Liver (tissue), 9 donors: ENCODE results near the gene NLGN1. TPM values are rescaled to one million over a fixed set of nuclear protein-coding genes. Genes with fewer than 3 reads are reported as not detected.

Source experiments
- DNase-seq: peaks from one replicate; pipeline ENCODE4 v3.0.0-alpha.2; 2017; ENCODE audit warnings: low spot score
- H3K27ac ChIP-seq, 2 donors: one replicate each; pipeline ENCODE4 v1.7.0; 2013; ENCODE audit warnings: inconsistent platforms in 2 of 2, low read length in 2 of 2, control low read depth in 1 of 2, low read depth in 1 of 2, mild to moderate bottlenecking in 1 of 2
- H3K27me3 ChIP-seq, 4 donors: one replicate each; pipeline versions ENCODE4 v1.6.1 to v1.7.0; 2013; ENCODE audit warnings: low read length in 3 of 4, inconsistent platforms in 1 of 4, mild to moderate bottlenecking in 1 of 4, moderate library complexity in 1 of 4; ENCODE audit not compliant: control insufficient read depth in 4 of 4, insufficient read depth in 4 of 4
- H3K36me3 ChIP-seq, 4 donors: one replicate each; pipeline versions ENCODE4 v1.6.1 to v1.7.0; 2013; ENCODE audit warnings: low read length in 3 of 4, mild to moderate bottlenecking in 3 of 4, low read depth in 1 of 4, moderate library complexity in 1 of 4; ENCODE audit not compliant: control insufficient read depth in 4 of 4, insufficient read depth in 3 of 4
- H3K4me1 ChIP-seq, 4 donors: one replicate each; pipeline versions ENCODE4 v1.6.1 to v1.7.0; 2013; ENCODE audit warnings: low read length in 3 of 4, mild to moderate bottlenecking in 3 of 4, moderate library complexity in 1 of 4; ENCODE audit not compliant: control insufficient read depth in 4 of 4, insufficient read depth in 4 of 4
- H3K4me3 ChIP-seq, 3 donors: one replicate each; pipeline versions ENCODE4 v1.6.1 to v1.7.0; 2013; ENCODE audit warnings: low read length in 3 of 3, control low read depth in 1 of 3, low read depth in 1 of 3, mild to moderate bottlenecking in 1 of 3
- H3K9ac ChIP-seq, 2 donors: one replicate each; pipeline ENCODE4 v1.7.0; 2013; ENCODE audit warnings: low read length in 2 of 2, mild to moderate bottlenecking in 2 of 2, moderate library complexity in 2 of 2, control low read depth in 1 of 2, low read depth in 1 of 2
- H3K9me3 ChIP-seq, 4 donors: one replicate each; pipeline versions ENCODE4 v1.6.1 to v1.7.0; 2013; ENCODE audit warnings: low read length in 3 of 4; ENCODE audit not compliant: control insufficient read depth in 4 of 4
- FOXA1 ChIP-seq: IDR thresholded peaks from 2 replicates; pipeline ENCODE4 v1.6.1; 2016; ENCODE audit warnings: antibody characterized with exemption
- FOXA2 ChIP-seq: IDR thresholded peaks from 2 replicates; pipeline ENCODE4 v1.6.1; 2016; ENCODE audit warnings: antibody characterized with exemption
- GABPA ChIP-seq, 2 donors: IDR thresholded peaks in 1 of 2; conservative IDR thresholded peaks in 1 of 2; 2 replicates each; pipeline ENCODE4 v1.6.1; 2016; ENCODE audit warnings: antibody characterized with exemption in 2 of 2, mild to moderate bottlenecking in 1 of 2, moderate library complexity in 1 of 2
- HNF4A ChIP-seq, 2 donors: conservative IDR thresholded peaks; 2 replicates each; pipeline ENCODE4 v1.6.1; 2016; ENCODE audit warnings: antibody characterized with exemption in 2 of 2, mild to moderate bottlenecking in 2 of 2
- HNF4G ChIP-seq: IDR thresholded peaks from 2 replicates; pipeline ENCODE4 v1.6.1; 2016; ENCODE audit warnings: antibody characterized with exemption
- JUND ChIP-seq, 2 donors: IDR thresholded peaks; 2 replicates each; pipeline ENCODE4 v1.6.1; 2016; ENCODE audit warnings: antibody characterized with exemption in 2 of 2
- NR2F2 ChIP-seq: IDR thresholded peaks from 2 replicates; pipeline ENCODE4 v1.6.1; 2016; ENCODE audit warnings: antibody characterized with exemption
- RAD21 ChIP-seq, 2 donors: IDR thresholded peaks; 2 replicates each; pipeline ENCODE4 v1.6.1; 2016; ENCODE audit warnings: antibody characterized with exemption in 2 of 2, mild to moderate bottlenecking in 2 of 2
- REST ChIP-seq: IDR thresholded peaks from 2 replicates; pipeline ENCODE4 v1.6.1; 2016; ENCODE audit warnings: antibody characterized with exemption, mild to moderate bottlenecking
- RXRA ChIP-seq, 2 donors: IDR thresholded peaks; 2 replicates each; pipeline ENCODE4 v1.6.1; 2017 to 2018; ENCODE audit warnings: antibody characterized with exemption in 2 of 2, mild to moderate bottlenecking in 1 of 2
- SP1 ChIP-seq: IDR thresholded peaks from 2 replicates; pipeline ENCODE4 v1.6.1; 2018; ENCODE audit warnings: antibody characterized with exemption, mild to moderate bottlenecking
- TAF1 ChIP-seq: conservative IDR thresholded peaks from 2 replicates; pipeline ENCODE4 v1.6.1; 2016; ENCODE audit warnings: antibody characterized with exemption, mild to moderate bottlenecking
- YY1 ChIP-seq: IDR thresholded peaks from 2 replicates; pipeline ENCODE4 v1.6.1; 2016; ENCODE audit warnings: antibody characterized with exemption, mild to moderate bottlenecking
- ZBTB33 ChIP-seq: IDR thresholded peaks from 2 replicates; pipeline ENCODE4 v1.6.1; 2016; ENCODE audit warnings: antibody characterized with exemption
- WGBS: extraction: QIAGEN DNeasy Blood & Tissue Kit; methylation state at CpG from one replicate; pipeline ENCODE4 v1.1.7; 2013; 5-methylcytosine and 5-hydroxymethylcytosine counted together
- polyA plus RNA-seq, 2 donors: library from polyadenylated mRNA; stranded (reverse) in 1 of 2; unstranded in 1 of 2; fragments of 200-250 nt in 1 of 2; fragments of >200 nt in 1 of 2; fragmentation: Nextera tagmentation in 1 of 2; extraction: Ambion mirVana in 1 of 2; gene quantifications; one replicate each; pipeline versions ENCODE4 v1.2.1 to v1.2.3, GENCODE V29; 2013 to 2015
- total RNA-seq, 2 donors: library from RNA; depleted of rRNA; stranded (reverse); fragments of >200 nt; gene quantifications; one replicate each; pipeline ENCODE4 v1.2.3, GENCODE V29; 2014
- donor health status: healthy.
- donor health status: healthy.
- donor health status: healthy.
- donor health status: healthy.
- donor health status: healthy.

NLGN1 gene
- total and polyA plus RNA-seq, 4 donors, result 0.02 to 0.67 (median 0.37) TPM; not detected in 1

GRCh38 chr3:174132006-174132405 is 734.5 kb downstream of the NLGN1 start:
- Histone ChIP-seq H3K9ac (no peak overlapping the region), H3K27ac (no peak overlapping the region), H3K27me3 (no peaks in the 10 kb centered on the region), H3K36me3 (no peaks in the 10 kb centered on the region), H3K9me3 (no peaks in the 10 kb centered on the region), H3K4me3 (no peak overlapping the region), H3K4me1 (peaks cover 0 to 13% (median 3%) of the 10 kb centered on the region in 4 donors)
- WGBS, result 51% methylated on average over 1 of the region's 1 CpG
- no peak for DNase-seq
- no peak for TF ChIP-seq GABPA (IDR thresholded peaks at IDR 0.05 in 1 of 2, conservative IDR thresholded peaks at IDR 0.05 in 1 of 2)
- TF ChIP-seq REST, result no peak
- no peak for TF ChIP-seq RAD21 (IDR thresholded peaks at IDR 0.05)
- TF ChIP-seq FOXA1, result no peak

GRCh38 chr3:174132421-174133042 is 735.0 kb downstream of the NLGN1 start:
- Histone ChIP-seq H3K4me3 (no peak overlapping the region), H3K27me3 (no peaks in the 10 kb centered on the region), H3K9ac (no peak overlapping the region), H3K4me1 (peaks cover 0 to 13% (median 3%) of the 10 kb centered on the region in 4 donors), H3K36me3 (no peaks in the 10 kb centered on the region), H3K9me3 (no peaks in the 10 kb centered on the region), H3K27ac (no peak overlapping the region)
- no peak for DNase-seq
- TF ChIP-seq ZBTB33 (no peak), HNF4G (no peak), HNF4A (conservative IDR thresholded peaks at IDR 0.05) (peak; percentile 63 to 65), SP1 (peak; percentile 48), RXRA (IDR thresholded peaks at IDR 0.05) (peak; percentile 23 to 55), JUND (IDR thresholded peaks at IDR 0.05) (no peak)
- 62% methylated on average over 5 of the region's 5 CpGs for WGBS

- WGBS, result 98% methylated on average over 1 of the region's 1 CpG
These were observed 748.5 kb downstream of the NLGN1 start for GRCh38 chr3:174146008-174146407.

More at GRCh38 chr3:174146008-174146407, 748.5 kb downstream of the NLGN1 start:
- no peak overlapping the region for H3K27ac ChIP-seq
- H3K27me3 ChIP-seq, result no peaks in the 10 kb centered on the region
- H3K4me1 ChIP-seq, result no peaks in the 10 kb centered on the region
- no peak overlapping the region for H3K4me3 ChIP-seq
- H3K9me3 ChIP-seq, result peaks cover 0 to 4% (median 0%) of the 10 kb centered on the region in 4 donors
- no peak for TF ChIP-seq NR2F2
- no peak for TF ChIP-seq SP1
- no peak for TF ChIP-seq FOXA2
- no peak for TF ChIP-seq TAF1
- no peak for TF ChIP-seq YY1
- TF ChIP-seq RAD21 (IDR thresholded peaks at IDR 0.05), result no peak
- no peaks in the 10 kb centered on the region for H3K36me3 ChIP-seq
- DNase-seq, result no peak
- H3K9ac ChIP-seq, result no peak overlapping the region
